GM12891 (cell line): ENCODE results near the gene PJA2.

Experiments
- POLR2AphosphoS5 ChIP-seq: IDR thresholded peaks from 2 replicates; pipeline ENCODE4 v1.6.1; 2011; ENCODE audit warnings: low read depth, low read length, control low read depth
- POU2F2 ChIP-seq: IDR thresholded peaks from 2 replicates; pipeline ENCODE4 v1.6.1; 2011; ENCODE audit warnings: low read depth, mild to moderate bottlenecking, control low read depth, low read length, moderate library complexity

GRCh38 chr5:109326919-109327318 lies 82.9 kb downstream of the PJA2 start:
- TF ChIP-seq POU2F2 (no peak), POLR2AphosphoS5 (no peak)
